Ascending aorta (tissue), 2 donors: ENCODE results near the gene ZDHHC17. TPM values are rescaled to one million over a fixed set of nuclear protein-coding genes. Genes with fewer than 3 reads are reported as not detected.

Source experiments
- DNase-seq, 2 donors: peaks; one replicate each; pipeline ENCODE4 v3.0.0-alpha.2; 2019; ENCODE audit warnings: low spot score in 2 of 2
- H3K27ac ChIP-seq, 2 donors: fragments of 200-600 bp; sonication (generic); one replicate each; pipeline ENCODE4 v1.5.1; 2016 to 2017; ENCODE audit warnings: mild to moderate bottlenecking in 1 of 2
- H3K27me3 ChIP-seq: fragments of 200-600 bp; sonication (generic); one replicate; pipeline ENCODE4 v1.5.1; 2017
- H3K36me3 ChIP-seq, 2 donors: fragments of 200-600 bp; sonication (generic); one replicate each; pipeline ENCODE4 v1.5.1; 2016
- H3K4me1 ChIP-seq, 2 donors: fragments of 200-600 bp; sonication (generic); one replicate each; pipeline ENCODE4 v1.5.1; 2016 to 2017; ENCODE audit warnings: mild to moderate bottlenecking in 1 of 2
- H3K4me3 ChIP-seq, 2 donors: fragments of 200-600 bp; sonication (generic); one replicate each; pipeline ENCODE4 v1.5.1; 2016 to 2017; ENCODE audit warnings: mild to moderate bottlenecking in 1 of 2
- H3K9me3 ChIP-seq, 2 donors: fragments of 200-600 bp; sonication (generic); one replicate each; pipeline ENCODE4 v1.5.1; 2016
- CTCF ChIP-seq, 3 experiments: fragments of 200-600 bp in 2 of 3; fragments of 450-650 bp in 1 of 3; sonication (generic) in 2 of 3; IDR thresholded peaks; one replicate each; pipeline ENCODE4 v1.5.1; 2016 to 2019; ENCODE audit warnings: antibody characterized with exemption in 3 of 3, mild to moderate bottlenecking in 1 of 3, moderate library complexity in 1 of 3
- intact Hi-C: fragments of 100-400 bp; cut with DNase I; formaldehyde crosslinking; loops from one replicate; pipeline ENCODE4 v1.15.1; 2023
- total RNA-seq: library from RNA; depleted of rRNA; stranded (reverse); fragments of >200 nt; gene quantifications from one replicate; pipeline ENCODE4 v1.1.0, GENCODE V29; 2016

ZDHHC17 gene
- total RNA-seq, 1 donor from 2014 or later: 24.3 TPM

GRCh38 chr12:76890151-76891143 lies 126.5 kb downstream of the ZDHHC17 start:
- Histone ChIP-seq H3K27me3 (no peaks in the 10 kb centered on the region), H3K36me3 (no peaks in the 10 kb centered on the region), H3K27ac (no peak overlapping the region), H3K4me1 (no peaks in the 10 kb centered on the region), H3K4me3 (no peak overlapping the region), H3K9me3 (peaks cover 0 to 9% of the 10 kb centered on the region in 2 donors)
- TF ChIP-seq CTCF (IDR thresholded peaks at IDR 0.05): no peak
- no peak for DNase-seq
- intact Hi-C loops: no loop called here

GRCh38 chr12:76891609-76892008 lies 127.7 kb downstream of the ZDHHC17 start:
- no peak for DNase-seq
- intact Hi-C loops: no loop called here
- Histone ChIP-seq H3K27me3 (no peaks in the 10 kb centered on the region), H3K4me1 (no peaks in the 10 kb centered on the region), H3K4me3 (no peak overlapping the region), H3K36me3 (no peaks in the 10 kb centered on the region), H3K27ac (no peak overlapping the region), H3K9me3 (peaks cover 0 to 9% of the 10 kb centered on the region in 2 donors)
- no peak for TF ChIP-seq CTCF (IDR thresholded peaks at IDR 0.05)

- TF ChIP-seq CTCF (IDR thresholded peaks at IDR 0.05): no peak
- no peaks in the 10 kb centered on the region for H3K27me3 ChIP-seq
- H3K9me3 ChIP-seq: peaks cover 0 to 9% of the 10 kb centered on the region in 2 donors
- H3K36me3 ChIP-seq: no peaks in the 10 kb centered on the region
- no peak overlapping the region for H3K4me3 ChIP-seq
- H3K27ac ChIP-seq: no peak overlapping the region
- no peaks in the 10 kb centered on the region for H3K4me1 ChIP-seq
- no peak for DNase-seq
- intact Hi-C loops: no loop called here
These were observed 131.9 kb downstream of the ZDHHC17 start for GRCh38 chr12:76895796-76896195.

- Histone ChIP-seq H3K4me1 (no peaks in the 10 kb centered on the region), H3K36me3 (no peaks in the 10 kb centered on the region), H3K4me3 (no peak overlapping the region), H3K9me3 (peaks cover 0 to 9% of the 10 kb centered on the region in 2 donors), H3K27ac (no peak overlapping the region), H3K27me3 (no peaks in the 10 kb centered on the region)
- no peak for DNase-seq
- intact Hi-C loops: no loop called here
- TF ChIP-seq CTCF (IDR thresholded peaks at IDR 0.05): no peak
These were observed 132.4 kb downstream of the ZDHHC17 start for GRCh38 chr12:76896274-76896673.

- peaks cover 0 to 9% of the 10 kb centered on the region in 2 donors for H3K9me3 ChIP-seq
- no peaks in the 10 kb centered on the region for H3K36me3 ChIP-seq
- no peaks in the 10 kb centered on the region for H3K27me3 ChIP-seq
- intact Hi-C loops: no loop called here
- TF ChIP-seq CTCF (IDR thresholded peaks at IDR 0.05): no peak
- H3K4me1 ChIP-seq: no peaks in the 10 kb centered on the region
- no peak for DNase-seq
- H3K4me3 ChIP-seq: no peak overlapping the region
- no peak overlapping the region for H3K27ac ChIP-seq
These were observed 134.5 kb downstream of the ZDHHC17 start for GRCh38 chr12:76898442-76898841.
